GM18858 (cell line): Measurements from ENCODE around the gene RCN2.

ENCODE experiments used
- ATAC-seq: cut with Tn5 transposase; IDR thresholded peaks from one replicate; pipeline ENCODE4 v1.9.1; 2021; ENCODE audit not compliant: unreplicated experiment

The RCN2 gene

DNA sequence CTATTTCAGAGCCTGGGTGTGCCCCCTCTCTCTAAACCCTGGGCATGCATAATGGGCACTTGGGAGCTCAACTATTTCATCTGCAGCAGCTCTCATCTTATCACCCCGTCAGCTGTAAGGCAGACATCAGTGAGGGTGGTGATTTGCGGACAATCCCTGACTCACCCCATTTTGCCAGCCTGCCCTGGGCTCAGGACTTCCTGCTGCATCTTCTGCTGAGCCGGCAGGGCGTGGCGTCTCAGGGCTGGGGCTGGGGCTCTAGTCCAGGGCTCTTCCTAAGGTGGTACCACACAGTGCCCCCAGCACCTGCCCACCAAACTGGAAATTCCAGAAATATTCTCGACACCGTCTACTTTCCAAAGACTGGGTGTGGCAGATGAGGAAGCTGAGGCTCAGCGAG, 62.5 kb downstream of the RCN2 start:
- no peak for ATAC-seq

DNA sequence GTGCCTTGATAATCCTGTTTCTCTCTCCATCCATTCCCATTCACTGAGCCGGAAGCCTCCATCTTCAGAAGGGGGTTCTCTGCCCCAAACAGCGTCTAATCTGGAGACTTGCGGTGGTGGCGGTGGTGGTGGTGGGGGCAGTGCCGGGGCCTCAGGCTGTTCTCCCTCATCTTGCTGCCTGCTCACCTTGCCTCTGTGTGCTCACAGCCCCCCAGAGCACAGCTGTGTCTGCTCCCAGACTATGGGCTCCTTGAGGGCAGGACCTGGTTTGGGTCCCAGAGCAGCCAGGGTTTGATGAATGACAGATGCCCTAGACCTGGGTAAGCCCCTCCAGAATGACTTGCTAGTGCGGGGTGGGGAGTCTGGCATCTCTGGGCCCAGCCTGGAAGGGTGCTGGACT, 62.9 kb downstream of the RCN2 start:
- no peak for ATAC-seq

DNA sequence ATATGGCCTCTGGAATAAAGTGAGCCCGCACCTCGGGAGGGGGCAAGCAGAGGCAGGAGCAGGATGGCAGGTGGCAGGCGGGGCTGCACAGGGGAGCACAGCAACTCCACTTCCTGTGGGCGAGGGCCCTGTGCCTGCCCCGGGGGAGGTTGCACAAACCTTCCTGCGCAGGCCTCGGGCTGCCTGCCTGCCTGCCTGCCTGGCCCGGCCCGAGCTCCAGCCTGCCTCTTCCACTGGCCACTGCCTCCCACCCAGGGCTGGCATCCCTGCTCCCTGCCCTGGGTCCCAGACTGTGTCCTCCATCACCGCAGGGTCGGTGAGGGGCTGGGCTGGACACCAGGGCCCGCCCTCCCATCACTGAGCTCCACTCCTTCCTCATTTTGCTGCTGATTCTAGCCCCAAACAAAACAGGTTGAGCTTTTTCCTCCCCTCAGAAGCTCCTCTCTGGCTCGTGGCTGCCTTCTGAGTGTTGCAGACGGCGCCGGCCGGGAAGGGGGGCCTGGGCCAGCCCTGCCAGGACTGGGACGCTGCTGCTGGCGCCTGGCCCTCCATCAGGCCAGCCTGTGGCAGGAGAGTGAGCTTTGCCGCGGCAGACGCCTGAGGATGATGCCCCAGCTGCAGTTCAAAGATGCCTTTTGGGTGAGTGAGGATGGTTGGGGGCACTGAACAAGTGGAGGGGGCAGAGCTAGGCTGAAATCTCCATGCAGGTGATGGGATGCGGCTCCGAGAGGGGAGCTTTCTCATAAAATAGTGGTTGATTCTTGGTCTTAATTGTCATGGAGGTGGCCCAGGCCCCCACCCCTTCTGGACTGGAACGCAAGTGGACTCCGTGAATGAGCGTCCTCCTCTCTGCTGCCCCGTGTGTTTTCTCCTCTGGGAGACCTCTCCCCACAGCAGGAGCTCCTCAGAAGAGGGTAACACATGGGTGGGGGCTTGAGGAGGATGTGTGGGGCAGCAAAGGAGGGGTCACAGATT, 63.7 kb downstream of the RCN2 start, which contains the start of gene PSTPIP1:
TSS of gene PSTPIP1 (plus strand) at position 156 of the 975 bp plus-strand sequence. CDS start at position 604, 448 bp downstream.
- ATAC-seq = no peak

DNA sequence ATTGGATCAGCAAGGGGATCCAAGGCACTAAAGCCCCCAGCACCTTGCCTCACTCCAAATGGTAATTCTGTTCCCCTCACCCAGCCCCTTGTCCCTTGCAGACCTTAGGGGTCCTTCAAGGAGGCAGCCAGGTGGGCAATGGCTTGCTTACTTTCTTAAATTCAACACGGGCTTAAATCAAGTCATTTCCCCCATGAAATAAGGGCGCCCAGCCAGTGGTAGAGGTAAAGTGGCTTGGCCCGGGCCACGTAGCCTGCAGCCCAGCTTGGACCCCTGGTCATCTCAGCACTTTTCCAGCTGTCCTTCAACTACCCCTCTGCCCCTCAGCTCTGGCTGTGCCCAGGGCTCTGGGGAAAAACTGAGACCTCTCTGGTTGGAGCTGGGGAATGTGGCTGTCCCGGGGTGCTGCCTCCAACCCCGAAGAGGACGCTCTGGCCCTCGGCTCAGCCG, 64.6 kb downstream of the RCN2 start:
- ATAC-seq = no peak

DNA sequence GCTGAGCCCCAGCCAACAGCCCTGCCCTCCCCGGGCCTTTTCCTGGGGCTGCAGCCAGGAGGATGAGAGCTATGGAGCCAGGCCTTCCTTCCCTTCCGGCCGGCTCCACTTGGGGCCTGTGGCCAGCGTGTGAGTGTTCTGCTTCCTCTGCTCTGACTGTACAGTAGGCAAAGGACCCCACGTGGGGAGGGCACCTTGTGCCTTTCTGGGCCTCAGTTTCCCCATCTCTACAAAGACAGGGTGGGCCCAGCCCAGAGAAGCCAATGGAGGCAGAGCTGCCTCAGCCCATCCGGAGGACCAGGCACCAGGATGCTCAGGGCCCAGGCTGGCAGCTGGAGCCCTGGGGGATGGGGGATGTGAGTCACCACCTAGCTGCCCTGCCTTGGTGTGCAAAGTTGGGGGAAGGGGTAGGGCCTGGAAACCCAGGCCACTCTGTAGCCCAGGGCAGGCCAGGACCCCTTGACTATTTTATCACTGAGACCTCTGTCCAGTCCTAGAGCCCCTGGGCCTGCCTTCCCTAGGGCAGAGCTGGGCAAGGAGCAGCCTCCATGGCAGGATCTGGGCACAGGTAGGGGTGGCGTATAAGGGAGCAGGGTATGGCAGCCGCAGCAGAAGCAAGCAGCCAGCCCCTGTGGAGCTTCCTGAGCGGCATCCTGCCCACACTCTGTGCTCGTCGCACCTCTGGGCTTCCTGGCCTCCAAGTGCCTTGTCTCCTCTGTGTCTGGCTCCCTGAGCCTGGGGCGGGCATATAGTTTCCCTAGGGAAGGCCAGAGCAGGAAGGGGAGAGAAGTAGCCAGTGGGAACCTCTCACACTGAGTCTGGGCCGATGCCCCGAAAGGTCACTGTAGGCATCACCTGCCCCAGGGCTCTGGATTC, 65.2 kb downstream of the RCN2 start:
- ATAC-seq = no peak

DNA sequence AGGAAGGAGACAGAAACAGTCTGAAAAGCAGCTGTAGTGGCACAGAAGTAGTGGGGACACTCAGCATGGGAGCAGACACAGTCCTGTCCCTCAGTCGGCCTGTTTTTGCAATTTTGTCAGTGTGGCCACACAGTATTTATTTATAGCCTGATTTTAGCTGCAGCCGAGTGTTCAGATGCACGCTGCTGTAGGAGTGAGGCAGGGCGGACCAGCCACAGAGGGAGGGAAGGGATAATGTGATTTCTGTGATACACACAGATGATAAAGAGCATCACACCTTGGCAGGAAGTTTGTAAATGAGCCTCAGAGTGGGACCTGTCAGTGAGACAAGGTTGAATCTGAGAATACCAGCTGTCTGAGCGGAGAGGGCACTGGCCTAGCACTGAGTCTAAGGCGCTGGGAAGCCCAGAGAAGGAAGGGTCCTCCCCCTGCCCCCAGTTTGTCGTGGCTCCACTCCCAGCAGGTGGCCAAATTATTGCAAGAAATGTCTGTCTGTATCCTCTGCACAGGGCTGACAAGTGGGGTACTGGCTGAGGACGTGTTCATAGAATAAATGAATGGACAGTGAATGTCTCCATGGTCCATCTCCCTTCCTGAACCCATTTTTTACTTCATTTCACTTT, 67.2 kb downstream of the RCN2 start:
- no peak for ATAC-seq

DNA sequence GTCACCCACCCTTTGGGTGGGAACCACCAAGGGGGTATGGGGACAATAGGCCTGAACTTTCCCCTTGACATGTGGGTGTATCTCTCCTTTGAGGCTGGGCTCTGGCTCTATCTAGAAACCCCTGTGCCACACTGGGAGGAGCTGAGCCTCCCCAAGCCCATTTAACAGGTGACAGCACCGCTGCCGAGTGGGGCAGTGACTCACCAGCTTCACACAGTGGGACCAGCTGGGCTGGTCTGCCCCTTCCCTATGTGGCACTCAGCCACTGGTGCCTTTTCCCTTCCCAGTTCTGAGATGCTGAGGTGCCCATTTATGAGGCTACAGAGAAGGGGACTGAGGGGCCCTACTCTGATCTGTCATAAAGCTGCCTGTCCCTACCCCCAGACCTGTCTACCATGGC, 68.4 kb downstream of the RCN2 start:
- ATAC-seq = no peak

DNA sequence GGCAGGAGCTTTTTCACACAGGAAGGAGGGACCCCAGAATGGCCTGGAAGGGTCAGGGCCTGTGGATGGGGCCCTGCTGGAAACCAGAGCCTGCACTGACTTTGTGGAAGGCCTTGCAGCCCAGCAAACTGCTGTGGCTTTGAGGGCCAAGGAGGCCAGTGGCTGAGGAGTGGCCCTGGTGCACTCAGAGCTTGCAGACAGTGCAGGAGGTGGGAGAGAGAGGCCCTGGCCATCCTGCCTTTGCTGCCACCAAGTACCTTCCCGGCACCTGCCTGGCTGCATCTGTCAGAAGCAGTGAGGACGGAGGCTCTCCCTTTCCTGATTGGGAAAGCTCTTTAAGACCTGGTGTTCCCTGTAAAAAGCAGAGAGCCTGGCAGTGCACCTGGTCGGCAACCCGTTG, 69.8 kb downstream of the RCN2 start:
- no peak for ATAC-seq

DNA sequence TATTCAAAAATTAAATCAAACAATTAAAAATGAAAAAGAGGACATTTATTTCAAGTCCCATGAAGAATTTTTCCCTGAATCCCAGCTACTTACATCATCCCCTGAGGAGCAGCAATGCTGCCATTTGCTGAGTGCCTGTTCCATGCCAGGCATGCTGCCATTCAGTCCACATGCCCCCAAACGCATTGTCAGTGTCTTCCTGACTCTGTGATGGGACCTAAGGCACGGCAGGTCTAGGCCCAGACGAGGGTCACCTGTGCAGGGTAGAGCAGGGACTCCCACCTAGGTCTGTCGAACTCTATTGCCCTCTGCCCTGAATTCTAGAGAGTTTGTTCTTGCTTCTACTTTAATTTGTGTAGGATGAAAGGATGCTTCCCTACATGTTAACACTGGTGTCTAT, 70.4 kb downstream of the RCN2 start:
- ATAC-seq = no peak

DNA sequence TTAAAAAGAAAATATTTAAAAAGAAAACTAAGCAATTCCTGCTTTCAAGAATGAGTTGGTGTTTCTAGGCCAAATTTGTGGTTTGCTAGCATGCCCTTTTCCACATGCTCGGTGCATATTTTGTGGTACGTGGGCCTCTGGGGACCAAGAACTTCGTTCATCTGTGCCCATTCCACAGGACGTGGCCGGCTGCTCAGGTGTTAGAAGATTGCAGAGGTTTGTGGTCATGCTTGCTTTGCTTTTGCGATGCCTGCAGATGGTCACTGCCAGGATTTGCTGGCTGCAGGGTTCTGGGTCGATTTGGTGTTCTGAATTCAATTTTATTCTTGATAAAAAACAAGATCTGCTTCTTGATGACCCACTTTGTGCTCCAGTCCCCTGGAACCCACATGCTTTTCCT, 70.9 kb downstream of the RCN2 start:
- ATAC-seq = no peak

DNA sequence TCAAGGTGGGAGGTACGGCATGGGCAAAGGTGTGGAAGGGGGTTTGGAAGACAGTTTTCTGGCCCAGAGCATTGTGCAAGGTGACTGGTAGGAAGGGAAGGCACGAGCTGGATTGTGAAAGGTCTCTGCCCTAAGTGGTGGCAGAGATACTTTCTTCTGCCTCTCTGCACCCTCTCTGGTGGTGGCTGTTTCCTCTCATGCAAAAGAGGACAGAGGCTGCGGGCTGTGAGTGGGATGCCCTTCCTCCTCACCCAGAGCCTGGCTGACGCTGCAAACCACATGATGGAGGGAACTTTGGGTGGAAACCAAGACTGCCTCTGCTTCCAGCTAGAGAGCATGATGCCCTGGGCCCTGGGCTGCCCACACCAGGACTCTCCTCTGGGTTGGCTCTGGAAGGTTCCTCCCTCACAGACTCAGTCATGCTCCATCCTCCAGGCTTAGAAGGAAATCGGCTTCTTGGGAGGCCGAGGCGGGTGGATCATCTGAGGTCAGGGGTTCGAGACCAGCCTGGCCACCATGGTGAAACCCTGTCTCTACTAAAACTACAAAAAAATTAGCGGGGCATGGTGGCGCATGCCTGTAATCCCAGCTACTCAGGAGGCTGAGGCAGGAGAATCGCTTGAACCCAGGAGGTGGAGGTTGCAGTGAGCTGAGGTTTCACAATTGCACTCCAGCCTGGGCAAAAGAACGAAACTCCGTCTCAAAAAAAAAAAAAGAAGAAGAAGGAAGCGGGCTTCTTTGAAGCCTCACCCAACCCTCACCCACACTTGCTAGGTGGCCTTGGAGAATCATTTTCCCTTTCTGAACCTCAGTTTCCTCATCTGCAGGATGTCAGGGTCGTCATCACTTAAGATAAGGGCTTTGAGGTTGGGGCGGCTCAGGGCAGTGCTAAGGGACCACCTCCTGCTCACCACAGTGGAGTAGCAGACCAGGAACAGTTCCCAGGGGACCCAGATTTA, 71.7 kb downstream of the RCN2 start:
- no peak for ATAC-seq
